ENCODE measurements around the gene SUN5.
"Not testable (repeated sequence)": the region's sequence is repeated elsewhere in the genome, so short reads cannot be mapped to it uniquely, and the experiment has no call there.

SUN5 gene

DNA sequence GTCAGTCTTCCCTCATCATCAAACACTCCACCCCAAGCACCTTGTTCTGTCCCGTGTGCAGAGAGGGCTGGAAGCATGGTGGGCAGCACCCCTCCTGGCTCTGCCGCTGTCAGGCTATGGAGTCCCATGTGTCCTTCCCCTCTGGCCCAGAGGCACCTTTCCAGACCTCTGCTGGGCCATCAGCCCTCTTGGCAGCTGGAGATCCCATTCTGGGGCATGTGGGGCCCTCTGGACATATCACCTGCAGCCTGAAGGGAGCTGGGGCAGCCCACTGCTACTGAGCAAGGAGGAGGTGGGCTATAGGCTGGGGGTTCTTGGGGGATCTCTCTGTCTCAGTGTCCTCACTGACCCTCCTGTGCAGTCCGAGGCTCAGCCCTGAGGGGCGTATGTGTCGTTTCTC lies 42.2 kb downstream of the SUN5 start:
- H3K27ac Mint-ChIP-seq, result peak overlapping the region; percentile 75 to 78
- H3K27me3 Mint-ChIP-seq, result no peaks in the 10 kb centered on the region
- DNase-seq (no peak), ATAC-seq (replicated peaks) (no peak)
- H3K4me1 Mint-ChIP-seq (ENCODE audit: low read depth in 2 of 2), result peaks cover 26 to 31% of the 10 kb centered on the region in 2 donors
- no peak overlapping the region for H3K4me3 Mint-ChIP-seq
- peaks cover 9% of the 10 kb centered on the region for H3K36me3 Mint-ChIP-seq (ENCODE audit: insufficient read depth)
- peaks cover 1 to 8% of the 10 kb centered on the region in 2 donors for H3K9me3 Mint-ChIP-seq

DNA sequence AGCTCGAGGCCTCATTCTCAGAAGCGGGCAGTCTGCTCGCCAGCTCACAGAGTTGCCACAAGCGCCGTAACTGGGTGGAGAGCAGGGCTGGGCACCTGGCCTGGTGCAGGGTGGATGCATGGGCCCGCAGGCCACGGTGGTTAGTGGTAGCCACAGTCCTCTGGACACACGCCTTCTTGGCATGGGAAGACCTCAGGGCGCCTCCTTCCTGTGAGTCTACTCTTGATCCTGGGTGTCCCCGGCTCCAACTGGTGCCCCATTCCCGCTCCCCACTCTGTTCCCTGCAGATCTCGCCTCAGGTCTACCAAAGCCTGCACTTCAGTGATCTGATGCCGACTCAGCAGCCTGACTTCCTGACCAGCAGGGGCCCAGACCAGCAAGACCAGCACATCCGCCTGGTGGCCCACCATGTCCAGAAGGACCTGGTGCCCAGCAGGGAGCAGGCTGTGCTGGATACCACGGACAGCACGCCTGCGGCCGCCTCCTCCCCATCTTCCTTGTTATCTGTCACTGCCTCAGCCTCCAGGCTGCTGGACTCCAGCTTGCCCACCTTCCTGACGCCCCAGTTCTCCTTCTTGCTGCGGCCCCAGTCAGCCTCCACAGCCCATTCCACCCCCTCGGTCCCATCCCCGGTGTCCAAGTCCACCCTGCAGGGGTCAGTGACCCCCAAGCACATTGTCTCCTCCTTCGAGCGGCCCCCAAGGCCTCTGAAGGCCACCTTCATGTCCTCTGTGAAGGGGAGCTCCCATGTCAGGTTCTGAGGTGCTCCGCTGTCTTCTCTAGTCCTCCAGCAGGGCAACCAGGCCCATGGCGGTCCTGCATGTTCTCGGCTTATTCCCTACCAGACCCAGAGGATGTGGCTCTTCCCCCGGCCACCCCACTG lies 43.1 kb downstream of the SUN5 start:
- H3K4me1 Mint-ChIP-seq (ENCODE audit: low read depth in 2 of 2), result peaks cover 17 to 21% of the 10 kb centered on the region in 2 donors
- peaks cover 0 to 6% of the 10 kb centered on the region in 2 donors for H3K27me3 Mint-ChIP-seq
- H3K36me3 Mint-ChIP-seq (ENCODE audit: insufficient read depth), result no peaks in the 10 kb centered on the region
- ATAC-seq (replicated peaks) (no peak), DNase-seq (no peak)
- H3K4me3 Mint-ChIP-seq, result no peak overlapping the region
- peaks cover 3 to 8% of the 10 kb centered on the region in 2 donors for H3K9me3 Mint-ChIP-seq
- H3K27ac Mint-ChIP-seq, result peak overlapping the region; percentile 75 to 78

DNA sequence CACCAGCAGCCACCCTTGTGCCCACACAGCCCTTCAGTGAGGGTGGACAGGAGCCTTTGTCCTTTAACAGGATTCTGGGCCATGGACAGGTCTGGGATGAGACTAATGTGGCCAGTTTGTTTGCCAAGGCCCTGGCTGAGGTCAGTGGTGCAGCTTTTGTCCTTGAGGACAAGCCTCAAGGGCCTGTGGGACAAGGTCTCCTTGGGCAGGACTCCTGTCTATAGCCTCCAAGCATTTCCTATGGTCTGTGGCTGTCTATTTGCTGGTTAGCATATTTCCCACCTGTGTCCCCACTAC lies 44.1 kb downstream of the SUN5 start:
- peaks cover 0 to 6% of the 10 kb centered on the region in 2 donors for H3K27me3 Mint-ChIP-seq

DNA sequence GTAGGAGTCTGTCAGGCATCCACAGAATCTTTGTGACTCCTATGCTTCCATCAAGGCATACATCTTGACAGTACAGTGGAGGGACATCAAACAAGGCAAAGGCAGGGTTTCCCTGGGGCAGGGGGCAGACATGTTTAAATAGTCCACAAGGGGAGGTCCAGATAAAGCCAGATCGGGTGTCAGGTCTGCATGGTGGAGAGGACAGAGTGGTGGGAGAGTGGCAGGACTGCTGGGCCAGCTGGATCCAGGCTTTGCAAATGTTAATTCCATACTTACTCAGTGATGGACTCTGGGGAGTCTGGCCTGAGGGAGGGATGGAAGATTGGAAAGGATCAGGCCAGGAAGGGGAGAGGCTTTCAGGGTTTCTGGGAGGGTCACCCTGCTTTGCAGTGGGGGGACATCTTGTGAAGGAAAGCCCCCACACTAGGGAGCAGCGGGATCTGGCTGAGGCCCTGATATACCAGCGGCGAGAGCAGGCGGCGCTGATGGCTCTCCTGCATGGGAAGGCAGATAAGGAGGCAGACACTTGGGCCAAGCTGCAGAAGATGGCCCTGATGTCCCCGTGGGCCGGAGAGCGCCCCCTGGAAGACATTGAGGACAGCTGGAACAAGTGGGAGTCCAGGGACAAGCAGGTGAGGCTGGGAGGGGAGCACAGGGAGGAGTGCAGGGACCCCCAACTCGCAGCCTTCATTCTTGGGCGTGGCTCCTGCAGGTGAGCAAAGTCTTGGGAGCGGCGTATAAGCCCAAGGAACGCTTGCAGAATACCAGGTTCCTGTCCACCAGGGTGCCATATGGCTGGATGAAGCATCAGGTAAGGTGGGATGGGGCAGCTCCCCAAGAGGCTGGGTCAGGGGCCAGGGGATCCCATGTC lies 44.6 kb downstream of the SUN5 start:
- peaks cover 6 to 10% of the 10 kb centered on the region in 2 donors for H3K4me1 Mint-ChIP-seq (ENCODE audit: low read depth in 2 of 2)
- peaks cover 3 to 8% of the 10 kb centered on the region in 2 donors for H3K9me3 Mint-ChIP-seq
- H3K4me3 Mint-ChIP-seq, result no peak overlapping the region
- DNase-seq (no peak), ATAC-seq (replicated peaks) (no peak)
- no peaks in the 10 kb centered on the region for H3K36me3 Mint-ChIP-seq (ENCODE audit: insufficient read depth)
- peak overlapping the region in 1 of 2 donors; percentile 8 for H3K27ac Mint-ChIP-seq
- peaks cover 0 to 6% of the 10 kb centered on the region in 2 donors for H3K27me3 Mint-ChIP-seq

More for the DNA sequence above, 44.1 kb downstream of the SUN5 start:
- DNase-seq, result no peak
- no peak for ATAC-seq (replicated peaks)
- Mint-ChIP-seq H3K27ac (no peak overlapping the region), H3K36me3 (ENCODE audit: insufficient read depth) (no peaks in the 10 kb centered on the region), H3K4me3 (no peak overlapping the region), H3K4me1 (ENCODE audit: low read depth in 2 of 2) (peaks cover 8 to 12% of the 10 kb centered on the region in 2 donors), H3K9me3 (peaks cover 3 to 8% of the 10 kb centered on the region in 2 donors)

DNA sequence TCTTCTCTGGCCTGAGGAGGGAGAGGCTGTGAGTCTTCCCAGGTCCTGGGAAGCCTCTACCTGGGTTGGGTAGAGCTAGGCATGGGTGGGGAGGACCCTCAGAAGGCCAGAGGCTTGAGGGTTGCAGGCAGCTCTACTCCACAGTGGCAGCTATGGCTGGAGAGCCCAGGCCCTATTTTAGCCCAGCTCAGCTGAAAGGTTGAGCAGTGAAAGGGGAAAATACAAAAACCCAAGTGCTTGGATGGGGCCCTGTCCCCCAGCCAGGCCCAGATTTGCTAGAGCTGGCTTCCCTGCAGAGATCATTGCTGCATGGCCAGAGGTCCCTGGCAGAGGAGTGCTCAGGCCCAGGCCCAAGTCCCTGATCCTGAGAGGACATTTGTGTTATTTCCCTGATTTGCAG lies 45.7 kb downstream of the SUN5 start:
- Mint-ChIP-seq H3K9me3 (peaks cover 3 to 8% of the 10 kb centered on the region in 2 donors), H3K4me1 (ENCODE audit: low read depth in 2 of 2) (peaks cover 6 to 7% of the 10 kb centered on the region in 2 donors), H3K4me3 (no peak overlapping the region), H3K27ac (peak overlapping the region in 1 of 2 donors; percentile 42), H3K36me3 (ENCODE audit: insufficient read depth) (no peaks in the 10 kb centered on the region), H3K27me3 (peaks cover 0 to 6% of the 10 kb centered on the region in 2 donors)
- ATAC-seq (replicated peaks) (no peak), DNase-seq (no peak)

DNA sequence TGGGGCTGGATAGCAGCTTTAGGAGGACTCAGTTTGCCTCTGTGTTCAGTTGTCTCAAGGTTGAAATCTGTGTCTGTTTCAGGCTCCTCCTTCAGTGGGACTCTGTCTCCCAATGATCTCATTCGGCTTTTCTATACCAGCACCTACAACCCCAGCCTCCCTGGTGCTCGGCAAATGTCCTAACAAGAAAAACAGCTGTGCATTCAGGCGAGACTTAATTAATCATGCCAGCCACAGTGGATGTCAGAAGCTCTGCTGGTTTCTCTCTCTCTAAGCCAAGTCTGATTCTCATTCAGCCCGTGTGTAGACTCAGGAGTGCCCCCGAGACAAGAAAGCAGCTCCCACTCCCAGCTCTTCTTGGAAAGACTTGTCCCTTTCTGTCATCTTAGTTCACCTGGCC lies 46.8 kb downstream of the SUN5 start:
- no peak for ATAC-seq (replicated peaks)
- Mint-ChIP-seq H3K4me1 (ENCODE audit: low read depth in 2 of 2) (peaks cover 6% of the 10 kb centered on the region in 2 donors), H3K9me3 (peaks cover 3 to 8% of the 10 kb centered on the region in 2 donors), H3K36me3 (ENCODE audit: insufficient read depth) (no peaks in the 10 kb centered on the region), H3K27me3 (peaks cover 0 to 6% of the 10 kb centered on the region in 2 donors), H3K4me3 (no peak overlapping the region), H3K27ac (no peak overlapping the region)
- no peak for DNase-seq

DNA sequence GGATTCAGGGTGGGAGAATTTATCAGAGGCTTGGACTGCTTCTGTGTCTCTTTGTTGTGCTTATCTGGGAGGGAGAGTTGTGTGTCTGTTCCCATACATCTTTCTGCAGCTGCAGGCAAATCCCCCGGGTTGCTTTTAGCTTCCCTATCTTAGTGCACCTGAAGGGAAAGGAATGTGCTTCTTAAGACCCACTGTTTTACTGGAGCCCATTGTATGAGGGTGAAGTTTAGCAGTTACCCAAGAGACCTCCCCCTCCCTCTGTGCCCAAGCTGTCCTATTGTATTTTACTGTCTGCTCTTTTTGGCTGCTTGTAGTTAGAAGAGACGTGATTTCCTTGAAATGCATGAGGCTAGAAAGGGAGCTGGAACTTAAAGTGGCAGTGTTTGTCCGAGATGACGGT lies 53.7 kb downstream of the SUN5 start:
- H3K27me3 Mint-ChIP-seq; ATAC-seq (replicated peaks); H3K9me3 Mint-ChIP-seq; DNase-seq; H3K27ac Mint-ChIP-seq; H3K36me3 Mint-ChIP-seq (ENCODE audit: insufficient read depth); H3K4me3 Mint-ChIP-seq: not testable (repeated sequence)
- peaks cover 3 to 10% of the 10 kb centered on the region in 2 donors for H3K4me1 Mint-ChIP-seq (ENCODE audit: low read depth in 2 of 2)

DNA sequence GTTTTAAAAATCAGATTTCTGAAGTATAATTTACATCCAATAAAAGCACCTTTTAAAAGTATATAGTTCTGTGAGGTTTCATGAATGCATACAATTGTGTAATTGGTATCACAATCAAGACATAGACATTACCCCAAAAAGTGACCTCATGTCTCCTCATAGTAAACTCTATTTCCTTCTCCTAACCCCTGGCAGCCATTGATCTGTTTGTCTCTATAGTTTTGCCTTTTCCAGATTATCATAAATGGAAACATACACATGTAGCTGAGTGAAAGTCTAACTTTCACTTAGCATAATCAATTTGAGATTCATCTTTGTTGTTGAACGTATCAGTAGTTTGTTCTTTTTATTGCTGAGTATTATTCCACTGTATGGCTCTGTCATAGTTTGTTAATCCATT lies 57.6 kb downstream of the SUN5 start:
- no peak overlapping the region for H3K4me3 Mint-ChIP-seq
- no peaks in the 10 kb centered on the region for H3K27me3 Mint-ChIP-seq
- no peaks in the 10 kb centered on the region for H3K36me3 Mint-ChIP-seq (ENCODE audit: insufficient read depth)
- no peaks in the 10 kb centered on the region for H3K9me3 Mint-ChIP-seq
- no peak for ATAC-seq (replicated peaks)
- no peak overlapping the region for H3K27ac Mint-ChIP-seq
- DNase-seq, result no peak
- peaks cover 5 to 11% of the 10 kb centered on the region in 2 donors for H3K4me1 Mint-ChIP-seq (ENCODE audit: low read depth in 2 of 2)

DNA sequence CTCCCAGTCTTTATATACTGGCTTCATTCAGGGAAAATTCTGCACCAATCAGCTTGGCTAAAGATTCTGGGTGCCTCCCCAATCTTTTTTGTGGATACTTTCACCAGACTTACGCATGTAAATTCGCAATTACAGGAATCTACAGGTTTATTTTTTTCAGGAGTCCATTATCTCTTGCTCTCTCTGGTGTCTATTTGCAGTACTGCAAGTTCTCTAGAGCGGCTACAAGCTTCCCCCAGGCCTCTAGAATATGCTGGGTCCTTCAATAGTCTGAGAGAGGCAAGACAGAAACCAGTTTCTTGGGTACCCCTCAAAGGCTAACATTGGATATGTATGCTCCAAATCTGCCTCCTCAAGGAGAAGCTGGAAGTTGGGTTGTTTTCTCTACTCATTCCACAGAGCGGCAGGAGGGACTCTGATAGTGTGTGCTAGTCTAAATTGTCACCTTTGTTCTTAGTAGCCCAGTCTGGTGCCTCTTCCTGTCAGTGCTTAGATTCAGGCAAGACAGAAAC lies 58.5 kb downstream of the SUN5 start:
- H3K4me1 Mint-ChIP-seq (ENCODE audit: low read depth in 2 of 2), result peaks cover 6 to 11% of the 10 kb centered on the region in 2 donors
- H3K27ac Mint-ChIP-seq, result peak overlapping the region; percentile 28 to 30
- no peaks in the 10 kb centered on the region for H3K9me3 Mint-ChIP-seq
- H3K36me3 Mint-ChIP-seq (ENCODE audit: insufficient read depth), result peaks cover 2% of the 10 kb centered on the region
- ATAC-seq (replicated peaks), result peak; percentile 85
- DNase-seq, result peak in 1 of 3 experiments; percentile 21
- H3K27me3 Mint-ChIP-seq, result no peaks in the 10 kb centered on the region
- H3K4me3 Mint-ChIP-seq, result no peak overlapping the region

DNA sequence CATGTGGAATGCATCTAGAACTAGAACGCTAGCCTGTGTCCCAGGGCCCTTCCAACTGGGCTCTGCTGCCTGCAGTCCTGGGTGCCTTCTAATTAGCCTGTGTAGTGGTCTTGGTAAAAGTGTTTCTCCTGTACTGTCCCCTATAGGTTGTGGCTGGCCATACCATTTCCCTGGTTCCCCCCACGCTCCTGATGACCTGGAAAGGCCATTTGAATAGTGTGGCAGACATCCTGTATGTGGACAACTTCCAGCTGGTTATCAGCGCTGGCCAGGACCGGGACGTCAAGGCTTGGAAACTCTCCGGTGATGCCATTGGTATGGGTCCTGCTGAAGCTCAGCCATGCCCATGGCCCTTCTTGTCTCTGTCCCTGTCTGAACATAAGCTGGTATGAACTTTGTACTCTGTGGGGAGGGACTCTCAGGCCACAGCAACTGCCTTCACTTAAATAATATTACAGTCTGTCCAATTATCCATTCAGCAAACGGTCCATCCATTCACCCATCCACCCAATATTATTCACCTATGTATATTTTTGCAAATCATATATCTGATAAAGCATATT lies 60.7 kb downstream of the SUN5 start:
- Mint-ChIP-seq H3K4me3 (no peak overlapping the region), H3K4me1 (ENCODE audit: low read depth in 2 of 2) (peaks cover 6% of the 10 kb centered on the region in 2 donors), H3K27ac (no peak overlapping the region), H3K36me3 (ENCODE audit: insufficient read depth) (peaks cover 6% of the 10 kb centered on the region), H3K27me3 (peaks cover 9 to 15% of the 10 kb centered on the region in 2 donors), H3K9me3 (no peaks in the 10 kb centered on the region)
- DNase-seq (no peak), ATAC-seq (replicated peaks) (no peak)

DNA sequence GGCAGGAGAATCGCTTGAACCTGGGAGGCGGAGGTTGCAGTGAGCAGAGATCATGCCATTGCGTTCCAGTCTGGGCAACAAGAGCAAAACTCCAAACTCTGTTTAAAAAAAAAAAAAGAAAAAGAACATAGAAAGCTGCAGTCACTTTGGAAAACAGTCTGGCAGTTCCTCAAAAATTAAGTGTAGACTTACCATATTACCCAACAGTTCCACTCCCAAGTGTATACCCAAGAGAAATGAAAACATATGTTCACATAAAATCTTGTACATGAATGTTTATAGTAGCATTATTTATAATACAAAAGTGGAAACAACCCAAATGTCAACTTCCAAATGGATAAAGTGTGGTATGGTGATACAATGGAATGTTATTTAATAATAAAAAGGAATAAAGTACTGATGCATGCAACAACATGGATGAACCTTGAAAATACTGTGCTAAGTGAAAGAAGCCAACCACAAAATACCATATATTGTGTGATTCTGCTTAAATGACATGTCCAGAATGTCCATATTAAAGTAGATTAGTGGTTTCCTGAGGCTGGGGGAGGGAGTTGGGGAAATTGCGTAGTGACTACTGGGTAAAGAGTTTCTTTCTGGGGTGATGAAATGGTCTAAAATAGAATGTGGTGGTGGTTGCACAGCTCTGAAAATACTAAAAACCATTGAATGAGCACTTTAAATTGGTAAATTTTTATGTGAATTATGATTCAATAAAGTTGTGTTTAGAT lies 62.9 kb downstream of the SUN5 start:
- ATAC-seq (replicated peaks) (no peak), DNase-seq (no peak)
- H3K27ac Mint-ChIP-seq, result no peak overlapping the region

DNA sequence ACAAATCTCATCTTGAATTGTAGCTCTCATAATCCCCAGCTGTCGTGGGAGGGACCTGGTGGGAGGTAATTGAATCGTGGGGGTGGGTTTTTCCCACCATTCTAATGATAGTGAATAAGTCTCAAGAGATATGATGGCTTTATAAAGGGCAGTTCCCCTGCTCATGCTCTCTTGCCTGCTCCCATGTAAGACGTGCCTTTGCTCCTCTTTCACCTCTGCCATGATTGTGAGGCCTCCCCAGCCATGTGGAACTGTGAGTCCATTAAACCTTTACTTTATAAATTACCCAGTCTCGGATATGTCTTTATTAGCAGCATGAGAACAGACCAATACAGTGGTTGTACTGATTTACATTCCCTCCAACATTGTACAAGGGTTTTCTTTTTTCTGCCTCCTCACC lies 69.7 kb downstream of the SUN5 start:
- H3K27me3 Mint-ChIP-seq, result peaks cover 5 to 8% of the 10 kb centered on the region in 2 donors
- H3K4me3 Mint-ChIP-seq, result no peak overlapping the region
- ATAC-seq (replicated peaks) (no peak), DNase-seq (no peak)
- no peak overlapping the region for H3K27ac Mint-ChIP-seq
- no peaks in the 10 kb centered on the region for H3K4me1 Mint-ChIP-seq (ENCODE audit: low read depth in 2 of 2)
- peaks cover 1% of the 10 kb centered on the region for H3K36me3 Mint-ChIP-seq (ENCODE audit: insufficient read depth)
- H3K9me3 Mint-ChIP-seq, result no peaks in the 10 kb centered on the region

More for the DNA sequence above, 62.9 kb downstream of the SUN5 start:
- Mint-ChIP-seq H3K4me3 (no peak overlapping the region), H3K36me3 (ENCODE audit: insufficient read depth) (peaks cover 6% of the 10 kb centered on the region), H3K27me3 (peaks cover 9 to 15% of the 10 kb centered on the region in 2 donors), H3K9me3 (no peaks in the 10 kb centered on the region), H3K4me1 (ENCODE audit: low read depth in 2 of 2) (peaks cover 6% of the 10 kb centered on the region in 2 donors)
